Chondrocyte (in vitro differentiated cells): ENCODE data around the gene OR1L8. TPM values are rescaled to one million over a fixed set of nuclear protein-coding genes. Genes with fewer than 3 reads are reported as not detected.
"Not testable (repeated sequence)": the region's sequence is repeated elsewhere in the genome, so short reads cannot be mapped to it uniquely, and the experiment has no call there.

Source experiments
- DNase-seq: peaks from one replicate; pipeline ENCODE4 v3.0.0; 2021; ENCODE audit warnings: mixed read lengths, low spot score
- H3K27ac Mint-ChIP-seq: one replicate; pipeline ENCODE4 v1.8.0; 2021; ENCODE audit warnings: mild to moderate bottlenecking, moderate library complexity, mixed read lengths; ENCODE audit not compliant: unreplicated experiment
- H3K27me3 Mint-ChIP-seq: 2 replicates; pipeline ENCODE4 v1.8.0; 2021; ENCODE audit warnings: low read depth, mixed read lengths
- H3K36me3 Mint-ChIP-seq: 2 replicates; pipeline ENCODE4 v1.8.0; 2021; ENCODE audit warnings: low read depth, mixed read lengths
- H3K4me1 Mint-ChIP-seq: 2 replicates; pipeline ENCODE4 v1.8.0; 2021; ENCODE audit warnings: low read depth, mild to moderate bottlenecking, mixed read lengths
- H3K4me3 Mint-ChIP-seq: one replicate; pipeline ENCODE4 v1.8.0; 2021; ENCODE audit warnings: mild to moderate bottlenecking, moderate library complexity, mixed read lengths; ENCODE audit not compliant: unreplicated experiment
- H3K9me3 Mint-ChIP-seq: 2 replicates; pipeline ENCODE4 v1.8.0; 2021; ENCODE audit warnings: low read depth, mixed read lengths
- CTCF ChIP-seq: fragments of 200-600 bp; sonication (generic); IDR thresholded peaks from 2 replicates; pipeline ENCODE4 v1.5.0; 2021; ENCODE audit warnings: antibody characterized with exemption, mild to moderate bottlenecking, moderate library complexity
- long read RNA-seq: library from polyadenylated mRNA; stranded (forward); transcript quantifications from one replicate; pipeline ENCODE4 v2.0.0, GENCODE V29; 2021
- total RNA-seq: library from RNA; stranded (reverse); gene quantifications from 3 replicates; pipeline ENCODE4 v1.2.1, GENCODE V29; 2021

The OR1L8 gene
- total RNA-seq = not detected in 3 replicates
- long read RNA-seq = 0 reads

GRCh38 chr9:122583284-122583683 lies at the start of gene OR1L8:
Gene OR1L8, minus strand, starts transcription at chr9:122583384. Its CDS starts 14,907 bp downstream, at chr9:122568477.
- not testable (repeated sequence) for H3K36me3 Mint-ChIP-seq, H3K27ac Mint-ChIP-seq, DNase-seq, H3K4me1 Mint-ChIP-seq, H3K27me3 Mint-ChIP-seq, H3K4me3 Mint-ChIP-seq, H3K9me3 Mint-ChIP-seq

GRCh38 chr9:122619996-122620395 lies 36.8 kb upstream of the OR1L8 start:
- Mint-ChIP-seq H3K27me3 (peaks cover 22% of the 10 kb centered on the region), H3K27ac (no peak overlapping the region), H3K9me3 (peaks cover 6% of the 10 kb centered on the region), H3K36me3 (peaks cover 1% of the 10 kb centered on the region), H3K4me1 (no peaks in the 10 kb centered on the region), H3K4me3 (no peak overlapping the region)
- no peak for TF ChIP-seq CTCF
- no peak for DNase-seq

- no peak for DNase-seq
- H3K4me3 Mint-ChIP-seq = no peak within 1 kb of the TSS
- H3K27ac Mint-ChIP-seq = no peak within 1 kb of the TSS
- H3K36me3 Mint-ChIP-seq = no peaks in the 10 kb centered on the region
- no peaks in the 10 kb centered on the region for H3K4me1 Mint-ChIP-seq
- H3K27me3 Mint-ChIP-seq = peaks cover 14% of the 10 kb centered on the region
- no peak for TF ChIP-seq CTCF
- H3K9me3 Mint-ChIP-seq = peaks cover 6% of the 10 kb centered on the region
Observed at GRCh38 chr9:122614362-122614761, 31.2 kb upstream of the OR1L8 start, which contains the start of gene OR1Q1. Gene OR1Q1, plus strand, starts transcription at chr9:122614738. Its CDS starts 0 bp downstream, at chr9:122614738.

- Mint-ChIP-seq H3K4me1 (no peaks in the 10 kb centered on the region), H3K4me3 (no peak overlapping the region), H3K27ac (no peak overlapping the region), H3K27me3 (peaks cover 11% of the 10 kb centered on the region), H3K9me3 (no peaks in the 10 kb centered on the region), H3K36me3 (no peaks in the 10 kb centered on the region)
- DNase-seq = no peak
- no peak for TF ChIP-seq CTCF
Observed at GRCh38 chr9:122609804-122610203, 26.6 kb upstream of the OR1L8 start.

- no peaks in the 10 kb centered on the region for H3K36me3 Mint-ChIP-seq
- peaks cover 2% of the 10 kb centered on the region for H3K9me3 Mint-ChIP-seq
- no peak overlapping the region for H3K4me3 Mint-ChIP-seq
- no peak for DNase-seq
- peaks cover 15% of the 10 kb centered on the region for H3K27me3 Mint-ChIP-seq
- no peaks in the 10 kb centered on the region for H3K4me1 Mint-ChIP-seq
- H3K27ac Mint-ChIP-seq = no peak overlapping the region
- no peak for TF ChIP-seq CTCF
Observed at GRCh38 chr9:122606587-122606986, 23.4 kb upstream of the OR1L8 start.

- TF ChIP-seq CTCF = no peak
- DNase-seq = no peak
- H3K36me3 Mint-ChIP-seq = no peaks in the 10 kb centered on the region
- H3K4me3 Mint-ChIP-seq = no peak overlapping the region
- peaks cover 8% of the 10 kb centered on the region for H3K27me3 Mint-ChIP-seq
- no peaks in the 10 kb centered on the region for H3K4me1 Mint-ChIP-seq
- H3K27ac Mint-ChIP-seq = no peak overlapping the region
- peaks cover 7% of the 10 kb centered on the region for H3K9me3 Mint-ChIP-seq
Observed at GRCh38 chr9:122605691-122606090, 22.5 kb upstream of the OR1L8 start.
